ENCODE measurements around the gene LSM4.

DNA sequence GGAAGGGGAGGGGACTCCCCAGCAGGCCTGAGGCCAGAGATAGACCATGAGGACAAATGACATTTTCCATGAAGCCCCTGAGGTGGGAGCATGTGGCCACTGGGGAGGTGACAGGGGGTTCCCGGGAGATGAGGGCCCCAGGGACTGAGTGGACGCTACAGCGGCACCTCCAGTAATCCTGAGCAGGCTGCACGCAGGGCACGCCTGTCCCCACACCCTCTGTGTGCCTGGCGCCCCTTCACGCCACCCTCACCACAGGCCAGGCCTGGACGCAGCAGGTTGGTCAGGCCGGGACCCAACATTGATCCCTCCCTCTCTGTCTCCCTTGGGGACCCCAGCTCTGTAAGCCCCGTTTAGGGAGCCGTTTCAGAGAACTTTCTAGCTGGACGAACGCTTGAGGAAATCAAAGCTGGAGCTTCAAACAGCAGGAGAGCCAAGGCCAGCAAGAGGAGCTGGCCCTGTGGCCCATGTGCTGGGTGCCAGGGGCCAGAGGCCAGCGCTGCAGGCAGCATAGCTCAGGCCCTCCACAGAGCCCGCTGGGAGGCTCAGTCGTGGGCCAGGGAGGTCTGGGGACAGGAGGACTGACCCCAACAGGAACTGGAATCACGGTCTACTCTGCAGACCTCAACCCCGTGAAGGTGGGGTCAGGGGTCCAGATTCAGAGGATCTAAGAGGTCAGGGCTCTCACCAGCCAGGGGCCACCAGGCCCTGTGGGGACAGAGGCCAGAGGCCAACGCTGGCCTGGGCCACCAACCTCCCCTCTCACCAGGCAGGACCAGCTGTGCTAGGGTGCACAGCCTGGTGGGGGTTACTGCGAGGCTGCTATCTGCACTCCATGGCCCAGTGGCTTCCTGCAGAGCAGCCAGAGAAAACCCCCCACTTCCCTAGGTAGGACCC is 14.6 kb downstream of the LSM4 start:
- TF ChIP-seq, protein P1, sequence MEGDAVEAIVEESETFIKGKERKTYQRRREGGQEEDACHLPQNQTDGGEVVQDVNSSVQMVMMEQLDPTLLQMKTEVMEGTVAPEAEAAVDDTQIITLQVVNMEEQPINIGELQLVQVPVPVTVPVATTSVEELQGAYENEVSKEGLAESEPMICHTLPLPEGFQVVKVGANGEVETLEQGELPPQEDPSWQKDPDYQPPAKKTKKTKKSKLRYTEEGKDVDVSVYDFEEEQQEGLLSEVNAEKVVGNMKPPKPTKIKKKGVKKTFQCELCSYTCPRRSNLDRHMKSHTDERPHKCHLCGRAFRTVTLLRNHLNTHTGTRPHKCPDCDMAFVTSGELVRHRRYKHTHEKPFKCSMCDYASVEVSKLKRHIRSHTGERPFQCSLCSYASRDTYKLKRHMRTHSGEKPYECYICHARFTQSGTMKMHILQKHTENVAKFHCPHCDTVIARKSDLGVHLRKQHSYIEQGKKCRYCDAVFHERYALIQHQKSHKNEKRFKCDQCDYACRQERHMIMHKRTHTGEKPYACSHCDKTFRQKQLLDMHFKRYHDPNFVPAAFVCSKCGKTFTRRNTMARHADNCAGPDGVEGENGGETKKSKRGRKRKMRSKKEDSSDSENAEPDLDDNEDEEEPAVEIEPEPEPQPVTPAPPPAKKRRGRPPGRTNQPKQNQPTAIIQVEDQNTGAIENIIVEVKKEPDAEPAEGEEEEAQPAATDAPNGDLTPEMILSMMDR (conservative IDR thresholded peaks at IDR 0.05; ENCODE audit: low read length): no peak
- no peak for TF ChIP-seq EZH2phosphoT487 (IDR thresholded peaks at IDR 0.05; ENCODE audit: borderline replicate concordance)

Measured in Loucy (cell line).